Hippocampal formation (tissue), 2 donors: ENCODE measurements around the gene RNH1.
A peak's percentile ranks its signal among the peaks of the same experiment; 100 is the strongest.

Source experiments
- DNase-seq, 2 donors: peaks; one replicate each; lab custom pipeline; 2025; lab: John Stamatoyannopoulos, UW

The RNH1 gene

GRCh38 chr11:499201-500076 is 7.6 kb downstream of the RNH1 start:
- no peak for DNase-seq

- DNase-seq = no peak
Measured at GRCh38 chr11:498297-499181, 8.5 kb downstream of the RNH1 start.

- no peak for DNase-seq
Measured at GRCh38 chr11:497565-498296, 9.3 kb downstream of the RNH1 start.

- DNase-seq = no peak
Measured at GRCh38 chr11:496834-497564, 10.0 kb downstream of the RNH1 start.

DNA sequence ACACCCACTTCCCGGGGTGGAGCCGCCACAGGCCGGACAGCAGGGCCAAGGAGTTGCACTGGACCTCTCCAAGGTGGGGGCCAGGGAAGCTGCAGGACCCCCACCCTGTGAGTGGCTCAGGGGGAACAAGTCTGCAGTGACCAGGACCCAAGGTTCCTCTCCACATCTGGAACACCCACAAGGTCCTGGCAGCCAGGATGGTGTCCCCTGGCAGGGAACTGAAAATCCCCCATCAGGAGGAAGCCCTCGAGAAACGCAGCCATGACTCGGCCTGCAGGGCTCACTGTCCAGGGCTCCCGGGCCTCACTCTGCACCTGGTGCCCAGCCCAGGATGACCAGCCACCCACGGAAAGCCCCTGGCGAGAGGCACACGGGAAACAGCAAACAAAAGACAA is 11.5 kb downstream of the RNH1 start:
- no peak for DNase-seq

DNA sequence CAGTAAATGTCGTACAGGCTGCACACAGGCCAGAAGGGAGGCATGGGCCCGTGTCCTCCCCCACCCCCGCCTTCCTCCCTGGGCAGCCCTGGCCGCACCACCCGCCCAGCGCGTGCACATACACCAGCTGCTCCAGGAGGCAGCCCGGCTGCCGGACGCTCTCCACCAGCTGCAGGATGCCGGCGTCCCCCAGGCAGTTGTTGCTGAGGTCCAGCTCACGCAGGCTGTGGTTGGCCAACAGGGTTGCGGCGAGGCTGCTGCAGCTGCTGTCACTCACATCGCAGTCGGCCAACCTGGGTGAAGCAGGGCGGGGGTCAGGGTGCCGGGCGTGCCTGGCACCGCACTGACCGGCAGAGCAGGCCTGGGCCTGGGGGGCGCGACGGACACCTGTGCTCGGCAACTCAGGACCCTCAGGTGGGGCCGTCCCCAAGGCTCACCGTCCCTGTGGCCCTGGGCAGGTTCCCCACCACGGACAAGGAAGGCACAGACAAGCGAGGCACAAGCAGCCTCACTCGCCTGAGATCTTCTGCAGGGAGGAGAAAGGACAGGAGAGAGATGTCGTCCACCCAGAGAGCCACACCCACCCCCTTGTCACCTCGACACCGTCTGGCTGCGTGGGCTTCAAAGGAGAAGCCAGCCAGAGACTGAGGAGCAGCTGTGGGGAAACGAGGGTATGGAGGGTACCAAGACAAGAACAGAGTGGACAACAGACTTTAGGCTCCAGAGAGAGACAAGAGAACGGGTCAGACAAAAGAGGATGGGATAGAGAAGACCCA is 12.1 kb downstream of the RNH1 start:
- peak; percentile 64 to 83 for DNase-seq

DNA sequence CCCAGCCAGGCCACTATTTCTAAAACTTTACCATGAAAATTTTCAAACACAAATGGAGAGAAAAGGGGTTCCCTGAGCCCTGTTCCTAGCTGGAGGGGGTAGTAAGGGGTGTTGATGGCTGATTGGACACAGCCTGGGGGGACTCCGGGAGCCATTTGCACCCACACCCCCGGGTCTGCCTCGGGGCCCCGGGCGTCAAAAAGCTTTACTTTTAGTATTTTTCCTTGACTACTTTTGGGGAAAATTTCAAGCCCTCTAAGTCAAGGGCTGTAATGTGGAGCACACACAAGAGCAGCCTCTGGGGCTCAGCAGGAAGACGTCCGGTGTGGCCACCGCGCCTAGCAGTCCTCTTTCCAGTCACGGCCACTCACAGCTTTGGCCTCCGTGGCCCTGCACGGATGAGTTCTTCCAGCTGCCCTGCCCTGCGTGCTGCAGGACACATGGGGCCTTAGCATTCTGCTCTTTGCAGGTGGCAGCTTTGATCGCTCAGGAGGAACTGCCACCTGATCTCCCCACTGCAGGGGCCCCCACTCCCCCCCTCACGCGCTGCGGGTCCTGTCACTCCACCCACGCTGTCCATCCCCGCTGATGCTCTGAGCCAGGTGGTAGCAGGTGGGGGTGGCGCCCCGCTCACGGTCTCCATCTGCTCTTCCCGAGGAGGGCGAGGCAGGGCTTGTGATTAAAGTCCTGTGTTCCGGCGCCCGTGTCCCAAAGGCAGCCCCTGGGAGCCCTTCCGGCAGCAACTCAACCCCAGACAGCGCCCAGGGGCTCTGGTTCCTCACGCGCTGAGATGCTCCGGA is 14.4 kb downstream of the RNH1 start:
- DNase-seq = no peak

DNA sequence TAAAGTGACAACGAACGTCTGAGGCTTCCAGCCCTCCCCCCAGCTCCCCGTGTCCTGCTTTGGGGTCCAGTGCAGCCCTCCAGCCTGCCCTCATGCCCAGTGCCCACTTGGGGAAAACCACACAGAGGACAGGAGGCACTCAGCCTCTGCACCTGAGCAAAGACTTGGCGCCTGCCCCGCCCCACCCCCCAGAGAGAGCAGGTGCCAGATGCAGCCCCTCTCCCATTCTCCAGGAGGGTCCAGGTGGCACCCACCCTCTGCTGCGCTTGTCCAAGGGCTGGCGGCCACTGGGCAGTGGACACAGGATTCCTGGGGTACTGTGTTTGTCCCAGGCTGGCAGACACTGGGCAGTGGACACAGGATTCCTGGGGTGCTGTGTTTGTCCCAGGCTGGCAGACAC is 15.7 kb downstream of the RNH1 start:
- no peak for DNase-seq

- no peak for DNase-seq
Measured at GRCh38 chr11:490930-491260, 16.1 kb downstream of the RNH1 start.

DNA sequence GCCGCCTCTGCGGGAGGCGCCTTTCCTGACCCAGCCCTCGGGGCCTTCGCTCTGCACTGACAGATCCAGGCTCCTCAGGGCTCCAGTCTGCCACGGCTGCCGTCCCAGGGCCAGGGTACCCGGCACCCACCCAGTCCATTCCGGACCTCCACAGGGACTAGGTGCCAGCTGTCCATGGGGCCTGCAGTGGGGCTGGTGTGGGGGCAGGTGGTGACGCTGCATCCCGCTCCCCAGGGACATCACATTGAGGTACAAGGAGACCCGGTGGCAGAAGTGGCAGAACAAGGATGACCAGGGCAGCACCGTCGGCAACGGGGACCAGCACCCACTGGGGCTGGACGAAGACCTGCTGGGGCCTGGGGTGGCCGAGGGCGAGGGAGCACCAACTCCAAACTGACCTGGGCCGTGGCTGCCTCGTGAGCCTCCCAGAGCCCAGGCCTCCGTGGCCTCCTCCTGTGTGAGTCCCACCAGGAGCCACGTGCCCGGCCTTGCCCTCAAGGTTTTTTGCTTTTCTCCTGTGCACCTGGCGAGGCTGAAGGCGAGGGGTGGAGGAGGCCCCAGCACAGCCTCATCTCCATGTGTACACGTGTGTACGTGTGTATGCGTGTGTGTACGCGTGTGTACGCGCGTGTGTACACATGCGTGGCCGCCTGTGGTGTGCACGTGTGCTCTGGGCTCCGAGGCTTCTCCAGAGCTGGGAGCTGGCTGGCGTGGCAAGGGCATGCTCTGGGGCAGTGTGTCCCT is 16.7 kb downstream of the RNH1 start:
- DNase-seq = no peak

DNA sequence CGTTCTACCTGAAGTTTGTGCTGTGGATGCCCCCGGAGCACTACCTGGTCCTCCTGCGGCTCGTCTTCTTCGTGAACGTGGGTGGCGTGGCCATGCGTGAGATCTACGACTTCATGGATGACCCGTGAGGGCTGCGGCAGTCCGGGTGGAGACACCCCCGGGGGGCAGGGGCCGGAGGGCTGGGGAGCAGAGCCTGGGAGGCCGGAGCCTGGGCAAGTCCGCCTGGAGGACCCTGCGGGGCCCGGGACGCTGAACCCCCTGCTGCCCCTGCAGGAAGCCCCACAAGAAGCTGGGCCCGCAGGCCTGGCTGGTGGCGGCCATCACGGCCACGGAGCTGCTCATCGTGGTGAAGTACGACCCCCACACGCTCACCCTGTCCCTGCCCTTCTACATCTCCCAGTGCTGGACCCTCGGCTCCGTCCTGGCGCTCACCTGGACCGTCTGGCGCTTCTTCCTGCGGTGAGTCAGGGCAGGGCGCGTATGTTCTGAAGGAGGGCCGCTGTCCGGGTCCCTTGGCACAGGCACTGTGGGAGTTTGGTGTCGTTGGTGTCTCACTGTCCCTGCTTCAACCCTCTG is 17.3 kb downstream of the RNH1 start:
- DNase-seq = no peak

- DNase-seq = peak in 1 of 2 donors; percentile 23
Measured at GRCh38 chr11:488992-489391, 18.1 kb downstream of the RNH1 start.

DNA sequence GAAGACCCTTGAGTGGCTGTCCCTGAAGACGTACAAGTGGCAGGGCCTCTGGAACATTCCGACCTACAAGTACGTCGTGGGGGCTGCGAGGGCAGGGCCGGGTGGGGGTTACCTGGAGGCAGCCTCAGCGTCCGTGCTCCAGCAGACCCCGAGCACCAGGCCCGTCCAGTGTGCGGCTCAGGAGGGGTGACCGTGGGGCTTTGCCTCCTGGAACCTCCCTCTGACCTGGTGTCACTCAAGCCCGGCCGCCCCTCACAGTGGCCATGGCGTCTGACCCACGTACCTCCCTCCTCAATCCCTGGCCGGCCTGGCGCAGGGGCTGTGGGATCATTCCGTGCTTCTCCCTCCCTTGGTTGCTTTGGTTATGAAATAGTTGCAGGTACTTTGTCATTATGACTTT is 18.5 kb downstream of the RNH1 start:
- DNase-seq = no peak

GRCh38 chr11:488062-488461 is 19.0 kb downstream of the RNH1 start:
- no peak for DNase-seq

DNA sequence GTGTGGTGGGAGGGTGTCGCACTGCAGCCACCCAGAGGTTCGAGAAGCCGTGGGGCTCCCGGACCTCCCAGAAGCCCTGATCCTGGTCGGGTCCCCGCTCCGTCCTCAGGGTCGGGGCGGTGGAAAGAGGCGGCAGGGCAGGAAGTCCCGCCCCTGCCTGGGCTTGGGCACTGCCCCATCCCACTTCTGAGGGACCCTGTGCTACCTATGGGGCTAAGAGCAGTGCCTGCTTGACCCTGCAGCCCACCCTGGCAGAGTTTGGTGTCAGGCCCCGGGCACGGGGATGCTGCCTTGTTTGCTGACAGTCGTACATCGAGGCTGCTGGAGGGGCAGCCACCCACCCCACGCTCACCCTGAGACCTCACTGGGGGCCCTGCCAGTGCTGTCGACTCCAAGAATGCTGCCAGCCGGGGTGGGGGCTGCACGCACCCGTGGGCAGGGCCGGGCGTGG is 19.4 kb downstream of the RNH1 start:
- DNase-seq = no peak

GRCh38 chr11:486189-486588 is 20.9 kb downstream of the RNH1 start:
- no peak for DNase-seq

GRCh38 chr11:484616-485015 is 22.4 kb downstream of the RNH1 start:
- no peak for DNase-seq

- no peak for DNase-seq
Measured at GRCh38 chr11:479311-479710, 27.7 kb downstream of the RNH1 start.
